HEK293 (cell line): Measurements from ENCODE around the gene COL12A1.

ENCODE experiments used
- CTCF ChIA-PET: fragments of 350-600 bp; formaldehyde crosslinking; extraction: SDS; loops from one replicate; lab custom pipeline; 2021; ENCODE audit warnings: antibody characterized with exemption; lab: Yijun Ruan, JAX
- POLR2A ChIA-PET: fragments of 300-600 bp; formaldehyde crosslinking; extraction: SDS; loops from one replicate; lab custom pipeline; 2020; ENCODE audit warnings: antibody characterized with exemption, inconsistent platforms; lab: Yijun Ruan, JAX
- H3K27ac ChIP-seq: fragments of 200-500 bp; sonication (Bioruptor generic); 2 replicates; pipeline ENCODE4 v1.5.1; 2014; ENCODE audit warnings: low read depth, low read length, control low read depth, inconsistent platforms; ENCODE audit errors: extremely low read depth
- H3K36me3 ChIP-seq, 2 experiments: fragments of 200-500 bp in 1 of 2; sonication (Bioruptor generic) in 1 of 2; 1 replicate in 1 of 2; 2 replicates in 1 of 2; pipeline ENCODE4 v1.5.1; 2014 to 2017; ENCODE audit warnings: inconsistent platforms in 2 of 2, low read length in 2 of 2; ENCODE audit not compliant: control insufficient read depth in 2 of 2, insufficient read depth in 1 of 2
- H3K4me1 ChIP-seq: fragments of 200-500 bp; sonication (Bioruptor generic); 2 replicates; pipeline ENCODE4 v1.5.1; 2014; ENCODE audit warnings: mild to moderate bottlenecking, low read length, inconsistent platforms; ENCODE audit not compliant: control insufficient read depth, insufficient read depth
- H3K4me3 ChIP-seq: 2 replicates; pipeline ENCODE4 v1.5.1; 2011; ENCODE audit warnings: low read depth, mild to moderate bottlenecking, control low read depth, low read length, moderate library complexity
- H3K9me3 ChIP-seq: fragments of 200-500 bp; sonication (Bioruptor generic); 2 replicates; pipeline ENCODE4 v1.5.1; 2014; ENCODE audit warnings: low read depth, low read length, inconsistent platforms; ENCODE audit not compliant: control insufficient read depth, insufficient read depth
- GLIS2 ChIP-seq: fragments of 450-650 bp; formaldehyde crosslinking; IDR thresholded peaks from 2 replicates; pipeline ENCODE4 v1.5.1; 2016; ENCODE audit warnings: missing biosample characterization, missing genetic modification characterization
- REPIN1 ChIP-seq: fragments of 450-650 bp; formaldehyde crosslinking; IDR thresholded peaks from 2 replicates; pipeline ENCODE4 v1.5.1; 2017; ENCODE audit warnings: missing biosample characterization, missing genetic modification characterization, low read depth
- ZEB2 ChIP-seq: fragments of 450-650 bp; formaldehyde crosslinking; IDR thresholded peaks from 2 replicates; pipeline ENCODE4 v1.5.1; 2016; ENCODE audit warnings: missing biosample characterization, missing genetic modification characterization
- ZNF112 ChIP-seq: fragments of 450-650 bp; formaldehyde crosslinking; IDR thresholded peaks from 2 replicates; pipeline ENCODE4 v1.5.0; 2017; ENCODE audit warnings: missing biosample characterization, missing genetic modification characterization
- ZNF211 ChIP-seq: fragments of 450-650 bp; formaldehyde crosslinking; IDR thresholded peaks from 2 replicates; pipeline ENCODE4 v1.5.1; 2016; ENCODE audit warnings: low read depth, missing biosample characterization, missing genetic modification characterization
- ZNF394 ChIP-seq: fragments of 450-650 bp; formaldehyde crosslinking; IDR thresholded peaks from 2 replicates; pipeline ENCODE4 v1.5.1; 2016; ENCODE audit warnings: missing biosample characterization, missing genetic modification characterization, mild to moderate bottlenecking, moderate library complexity, borderline replicate concordance
- ZNF473 ChIP-seq: fragments of 450-650 bp; formaldehyde crosslinking; IDR thresholded peaks from 2 replicates; pipeline ENCODE4 v1.5.1; 2017; ENCODE audit warnings: missing biosample characterization, missing genetic modification characterization
- ZNF521 ChIP-seq: fragments of 450-650 bp; formaldehyde crosslinking; IDR thresholded peaks from 2 replicates; pipeline ENCODE4 v1.5.1; 2017; ENCODE audit warnings: missing biosample characterization, mild to moderate bottlenecking, missing genetic modification characterization
- ZNF670 ChIP-seq: fragments of 450-650 bp; formaldehyde crosslinking; IDR thresholded peaks from 2 replicates; pipeline ENCODE4 v1.5.1; 2016; ENCODE audit warnings: missing biosample characterization, missing genetic modification characterization, low read depth
- TF ChIP-seq, protein P1 (sequence below): fragments of 450-650 bp; formaldehyde crosslinking; IDR thresholded peaks from 2 replicates; pipeline ENCODE4 v1.5.1; 2016; ENCODE audit warnings: missing biosample characterization, missing genetic modification characterization
- TF ChIP-seq, protein P2 (sequence below): fragments of 450-650 bp; formaldehyde crosslinking; optimal IDR thresholded peaks from 2 replicates; pipeline ENCODE3; 2016; ENCODE audit warnings: missing biosample characterization, mild to moderate bottlenecking, missing genetic modification characterization
- TF ChIP-seq, protein P3 (sequence below): fragments of 450-650 bp; formaldehyde crosslinking; IDR thresholded peaks from 2 replicates; pipeline ENCODE4 v1.5.1; 2016; ENCODE audit warnings: missing biosample characterization, missing genetic modification characterization
- TF ChIP-seq, protein P4 (sequence below): fragments of 450-650 bp; formaldehyde crosslinking; IDR thresholded peaks from 2 replicates; pipeline ENCODE4 v1.5.1; 2016; ENCODE audit warnings: missing biosample characterization, missing genetic modification characterization, borderline replicate concordance
- TF ChIP-seq, protein P5 (sequence below): fragments of 450-650 bp; formaldehyde crosslinking; conservative IDR thresholded peaks from 2 replicates; pipeline ENCODE4 v1.5.1; 2016; ENCODE audit warnings: low read depth, missing biosample characterization, missing genetic modification characterization
- TF ChIP-seq, protein P6 (sequence below): fragments of 450-650 bp; formaldehyde crosslinking; IDR thresholded peaks from 2 replicates; pipeline ENCODE4 v1.5.1; 2016; ENCODE audit warnings: missing biosample characterization, missing genetic modification characterization
- TF ChIP-seq, protein P7 (sequence below): fragments of 450-650 bp; formaldehyde crosslinking; conservative IDR thresholded peaks from 2 replicates; pipeline ENCODE4 v1.5.1; 2016; ENCODE audit warnings: low read depth, missing biosample characterization, missing genetic modification characterization

The COL12A1 gene

DNA sequence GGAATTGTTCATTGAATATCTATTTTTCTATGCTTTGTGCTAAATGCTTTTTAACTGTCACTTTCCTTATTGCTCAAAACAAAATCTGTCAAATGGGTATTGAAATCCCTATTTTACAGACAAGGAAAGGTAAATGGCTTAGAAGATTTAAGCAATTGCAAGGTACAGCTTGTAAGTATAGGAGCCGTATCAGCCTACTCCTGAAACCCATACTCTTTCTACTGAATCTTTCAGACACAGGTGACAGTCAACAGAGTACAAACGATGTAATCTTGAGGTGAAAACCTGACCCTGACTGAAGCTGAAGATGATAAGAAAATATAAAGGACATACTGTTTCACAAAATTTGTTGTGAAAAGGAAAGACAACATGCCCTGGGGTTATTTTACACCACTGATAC is 44.7 kb upstream of the COL12A1 start:
- Histone ChIP-seq H3K36me3 (peaks cover 0 to 30% of the 10 kb centered on the region in 2 experiments; a peak in 1 of 3 replicates), H3K27ac (no peak overlapping the region), H3K9me3 (no peaks in the 10 kb centered on the region), H3K4me1 (no peaks in the 10 kb centered on the region), H3K4me3 (no peak overlapping the region)
- TF ChIP-seq ZNF394 (tag by site-specific recombination), result no peak
- TF ChIP-seq ZNF521 (tag by site-specific recombination), result no peak
- TF ChIP-seq ZNF211 (tag by site-specific recombination), result no peak
- TF ChIP-seq, protein P1, sequence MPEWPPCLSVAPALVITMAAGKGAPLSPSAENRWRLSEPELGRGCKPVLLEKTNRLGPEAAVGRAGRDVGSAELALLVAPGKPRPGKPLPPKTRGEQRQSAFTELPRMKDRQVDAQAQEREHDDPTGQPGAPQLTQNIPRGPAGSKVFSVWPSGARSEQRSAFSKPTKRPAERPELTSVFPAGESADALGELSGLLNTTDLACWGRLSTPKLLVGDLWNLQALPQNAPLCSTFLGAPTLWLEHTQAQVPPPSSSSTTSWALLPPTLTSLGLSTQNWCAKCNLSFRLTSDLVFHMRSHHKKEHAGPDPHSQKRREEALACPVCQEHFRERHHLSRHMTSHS (tag by site-specific recombination), result no peak
- TF ChIP-seq ZEB2 (tag by site-specific recombination), result no peak
- TF ChIP-seq, protein P2, sequence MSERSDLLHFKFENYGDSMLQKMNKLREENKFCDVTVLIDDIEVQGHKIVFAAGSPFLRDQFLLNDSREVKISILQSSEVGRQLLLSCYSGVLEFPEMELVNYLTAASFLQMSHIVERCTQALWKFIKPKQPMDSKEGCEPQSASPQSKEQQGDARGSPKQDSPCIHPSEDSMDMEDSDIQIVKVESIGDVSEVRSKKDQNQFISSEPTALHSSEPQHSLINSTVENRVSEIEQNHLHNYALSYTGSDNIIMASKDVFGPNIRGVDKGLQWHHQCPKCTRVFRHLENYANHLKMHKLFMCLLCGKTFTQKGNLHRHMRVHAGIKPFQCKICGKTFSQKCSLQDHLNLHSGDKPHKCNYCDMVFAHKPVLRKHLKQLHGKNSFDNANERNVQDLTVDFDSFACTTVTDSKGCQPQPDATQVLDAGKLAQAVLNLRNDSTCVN, result no peak
- no peak for TF ChIP-seq REPIN1 (tag by site-specific recombination)
- no peak for TF ChIP-seq ZNF473 (tag by site-specific recombination)
- TF ChIP-seq, protein P3, sequence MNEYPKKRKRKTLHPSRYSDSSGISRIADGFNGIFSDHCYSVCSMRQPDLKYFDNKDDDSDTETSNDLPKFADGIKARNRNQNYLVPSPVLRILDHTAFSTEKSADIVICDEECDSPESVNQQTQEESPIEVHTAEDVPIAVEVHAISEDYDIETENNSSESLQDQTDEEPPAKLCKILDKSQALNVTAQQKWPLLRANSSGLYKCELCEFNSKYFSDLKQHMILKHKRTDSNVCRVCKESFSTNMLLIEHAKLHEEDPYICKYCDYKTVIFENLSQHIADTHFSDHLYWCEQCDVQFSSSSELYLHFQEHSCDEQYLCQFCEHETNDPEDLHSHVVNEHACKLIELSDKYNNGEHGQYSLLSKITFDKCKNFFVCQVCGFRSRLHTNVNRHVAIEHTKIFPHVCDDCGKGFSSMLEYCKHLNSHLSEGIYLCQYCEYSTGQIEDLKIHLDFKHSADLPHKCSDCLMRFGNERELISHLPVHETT (tag by site-specific recombination), result no peak
- TF ChIP-seq GLIS2 (tag by site-specific recombination), result no peak
- no peak for TF ChIP-seq ZNF670
- TF ChIP-seq, protein P4, sequence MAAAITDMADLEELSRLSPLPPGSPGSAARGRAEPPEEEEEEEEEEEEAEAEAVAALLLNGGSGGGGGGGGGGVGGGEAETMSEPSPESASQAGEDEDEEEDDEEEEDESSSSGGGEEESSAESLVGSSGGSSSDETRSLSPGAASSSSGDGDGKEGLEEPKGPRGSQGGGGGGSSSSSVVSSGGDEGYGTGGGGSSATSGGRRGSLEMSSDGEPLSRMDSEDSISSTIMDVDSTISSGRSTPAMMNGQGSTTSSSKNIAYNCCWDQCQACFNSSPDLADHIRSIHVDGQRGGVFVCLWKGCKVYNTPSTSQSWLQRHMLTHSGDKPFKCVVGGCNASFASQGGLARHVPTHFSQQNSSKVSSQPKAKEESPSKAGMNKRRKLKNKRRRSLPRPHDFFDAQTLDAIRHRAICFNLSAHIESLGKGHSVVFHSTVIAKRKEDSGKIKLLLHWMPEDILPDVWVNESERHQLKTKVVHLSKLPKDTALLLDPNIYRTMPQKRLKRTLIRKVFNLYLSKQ (tag by site-specific recombination), result no peak
- POLR2A ChIA-PET, result interaction anchor here (0.9 kb wide), 1 partner anchor 12 kb away, joined by 3 read pairs; no protein-coding TSS in a partner anchor
- CTCF ChIA-PET, result interaction anchor here (0.7 to 4.9 kb wide), 4 partner anchors 15 to 296 kb away, joined by 3 to 22 read pairs (median 4); no protein-coding TSS in a partner anchor

DNA sequence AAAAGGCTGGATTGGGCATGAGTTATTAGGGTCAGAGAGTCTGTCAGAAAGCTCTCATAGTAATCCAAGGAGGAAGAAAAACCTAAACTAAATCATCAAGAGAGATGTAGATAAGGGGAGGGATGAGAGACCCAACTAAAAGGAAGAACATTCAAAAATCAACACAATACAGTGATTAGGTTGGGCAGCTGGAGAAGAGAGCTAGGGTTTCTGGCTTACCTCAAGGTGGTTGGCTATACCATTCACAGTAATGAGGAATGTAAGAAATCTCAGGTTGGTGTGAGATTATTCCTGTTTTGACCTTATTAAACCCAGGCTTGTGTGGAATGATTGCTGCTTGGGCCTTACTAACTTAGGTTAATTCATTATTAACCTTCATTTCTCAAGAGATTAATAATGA is 44.0 kb upstream of the COL12A1 start:
- H3K4me1 ChIP-seq, result no peaks in the 10 kb centered on the region
- CTCF ChIA-PET, result interaction anchor here (0.9 to 4.9 kb wide), 3 partner anchors 15 to 277 kb away, joined by 4 to 22 read pairs (median 4); no protein-coding TSS in a partner anchor
- H3K36me3 ChIP-seq, result peaks cover 0 to 23% of the 10 kb centered on the region in 2 experiments; a peak in 1 of 3 replicates
- H3K9me3 ChIP-seq, result no peaks in the 10 kb centered on the region
- POLR2A ChIA-PET, result interaction anchor here (0.9 kb wide), 1 partner anchor 13 kb away, joined by 3 read pairs; no protein-coding TSS in a partner anchor
- TF ChIP-seq, protein P5, sequence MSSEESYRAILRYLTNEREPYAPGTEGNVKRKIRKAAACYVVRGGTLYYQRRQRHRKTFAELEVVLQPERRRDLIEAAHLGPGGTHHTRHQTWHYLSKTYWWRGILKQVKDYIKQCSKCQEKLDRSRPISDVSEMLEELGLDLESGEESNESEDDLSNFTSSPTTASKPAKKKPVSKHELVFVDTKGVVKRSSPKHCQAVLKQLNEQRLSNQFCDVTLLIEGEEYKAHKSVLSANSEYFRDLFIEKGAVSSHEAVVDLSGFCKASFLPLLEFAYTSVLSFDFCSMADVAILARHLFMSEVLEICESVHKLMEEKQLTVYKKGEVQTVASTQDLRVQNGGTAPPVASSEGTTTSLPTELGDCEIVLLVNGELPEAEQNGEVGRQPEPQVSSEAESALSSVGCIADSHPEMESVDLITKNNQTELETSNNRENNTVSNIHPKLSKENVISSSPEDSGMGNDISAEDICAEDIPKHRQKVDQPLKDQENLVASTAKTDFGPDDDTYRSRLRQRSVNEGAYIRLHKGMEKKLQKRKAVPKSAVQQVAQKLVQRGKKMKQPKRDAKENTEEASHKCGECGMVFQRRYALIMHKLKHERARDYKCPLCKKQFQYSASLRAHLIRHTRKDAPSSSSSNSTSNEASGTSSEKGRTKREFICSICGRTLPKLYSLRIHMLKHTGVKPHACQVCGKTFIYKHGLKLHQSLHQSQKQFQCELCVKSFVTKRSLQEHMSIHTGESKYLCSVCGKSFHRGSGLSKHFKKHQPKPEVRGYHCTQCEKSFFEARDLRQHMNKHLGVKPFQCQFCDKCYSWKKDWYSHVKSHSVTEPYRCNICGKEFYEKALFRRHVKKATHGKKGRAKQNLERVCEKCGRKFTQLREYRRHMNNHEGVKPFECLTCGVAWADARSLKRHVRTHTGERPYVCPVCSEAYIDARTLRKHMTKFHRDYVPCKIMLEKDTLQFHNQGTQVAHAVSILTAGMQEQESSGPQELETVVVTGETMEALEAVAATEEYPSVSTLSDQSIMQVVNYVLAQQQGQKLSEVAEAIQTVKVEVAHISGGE (tag by site-specific recombination), result no peak
- TF ChIP-seq ZNF521 (tag by site-specific recombination) (no peak), ZNF112 (tag by site-specific recombination) (no peak)
- TF ChIP-seq, protein P6, sequence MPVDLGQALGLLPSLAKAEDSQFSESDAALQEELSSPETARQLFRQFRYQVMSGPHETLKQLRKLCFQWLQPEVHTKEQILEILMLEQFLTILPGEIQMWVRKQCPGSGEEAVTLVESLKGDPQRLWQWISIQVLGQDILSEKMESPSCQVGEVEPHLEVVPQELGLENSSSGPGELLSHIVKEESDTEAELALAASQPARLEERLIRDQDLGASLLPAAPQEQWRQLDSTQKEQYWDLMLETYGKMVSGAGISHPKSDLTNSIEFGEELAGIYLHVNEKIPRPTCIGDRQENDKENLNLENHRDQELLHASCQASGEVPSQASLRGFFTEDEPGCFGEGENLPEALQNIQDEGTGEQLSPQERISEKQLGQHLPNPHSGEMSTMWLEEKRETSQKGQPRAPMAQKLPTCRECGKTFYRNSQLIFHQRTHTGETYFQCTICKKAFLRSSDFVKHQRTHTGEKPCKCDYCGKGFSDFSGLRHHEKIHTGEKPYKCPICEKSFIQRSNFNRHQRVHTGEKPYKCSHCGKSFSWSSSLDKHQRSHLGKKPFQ, result no peak
- TF ChIP-seq, protein P7, sequence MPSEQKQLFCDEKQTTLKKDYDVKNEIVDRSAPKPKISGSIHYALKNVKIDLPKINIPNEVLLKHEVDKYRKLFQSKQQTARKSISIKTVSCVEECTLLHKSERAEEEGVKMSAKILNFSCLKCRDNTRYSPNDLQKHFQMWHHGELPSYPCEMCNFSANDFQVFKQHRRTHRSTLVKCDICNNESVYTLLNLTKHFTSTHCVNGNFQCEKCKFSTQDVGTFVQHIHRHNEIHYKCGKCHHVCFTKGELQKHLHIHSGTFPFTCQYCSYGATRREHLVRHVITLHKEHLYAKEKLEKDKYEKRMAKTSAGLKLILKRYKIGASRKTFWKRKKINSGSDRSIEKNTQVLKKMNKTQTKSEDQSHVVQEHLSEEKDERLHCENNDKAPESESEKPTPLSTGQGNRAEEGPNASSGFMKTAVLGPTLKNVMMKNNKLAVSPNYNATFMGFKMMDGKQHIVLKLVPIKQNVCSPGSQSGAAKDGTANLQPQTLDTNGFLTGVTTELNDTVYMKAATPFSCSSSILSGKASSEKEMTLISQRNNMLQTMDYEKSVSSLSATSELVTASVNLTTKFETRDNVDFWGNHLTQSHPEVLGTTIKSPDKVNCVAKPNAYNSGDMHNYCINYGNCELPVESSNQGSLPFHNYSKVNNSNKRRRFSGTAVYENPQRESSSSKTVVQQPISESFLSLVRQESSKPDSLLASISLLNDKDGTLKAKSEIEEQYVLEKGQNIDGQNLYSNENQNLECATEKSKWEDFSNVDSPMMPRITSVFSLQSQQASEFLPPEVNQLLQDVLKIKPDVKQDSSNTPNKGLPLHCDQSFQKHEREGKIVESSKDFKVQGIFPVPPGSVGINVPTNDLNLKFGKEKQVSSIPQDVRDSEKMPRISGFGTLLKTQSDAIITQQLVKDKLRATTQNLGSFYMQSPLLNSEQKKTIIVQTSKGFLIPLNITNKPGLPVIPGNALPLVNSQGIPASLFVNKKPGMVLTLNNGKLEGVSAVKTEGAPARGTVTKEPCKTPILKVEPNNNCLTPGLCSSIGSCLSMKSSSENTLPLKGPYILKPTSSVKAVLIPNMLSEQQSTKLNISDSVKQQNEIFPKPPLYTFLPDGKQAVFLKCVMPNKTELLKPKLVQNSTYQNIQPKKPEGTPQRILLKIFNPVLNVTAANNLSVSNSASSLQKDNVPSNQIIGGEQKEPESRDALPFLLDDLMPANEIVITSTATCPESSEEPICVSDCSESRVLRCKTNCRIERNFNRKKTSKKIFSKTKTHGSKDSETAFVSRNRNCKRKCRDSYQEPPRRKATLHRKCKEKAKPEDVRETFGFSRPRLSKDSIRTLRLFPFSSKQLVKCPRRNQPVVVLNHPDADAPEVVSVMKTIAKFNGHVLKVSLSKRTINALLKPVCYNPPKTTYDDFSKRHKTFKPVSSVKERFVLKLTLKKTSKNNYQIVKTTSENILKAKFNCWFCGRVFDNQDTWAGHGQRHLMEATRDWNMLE (tag by site-specific recombination), result no peak
- no peak overlapping the region for H3K27ac ChIP-seq
- H3K4me3 ChIP-seq, result no peak overlapping the region
